Glomerular visceral epithelial cell (primary cell): Measurements from ENCODE around the gene PODN.

Experiments used
- DNase-seq: peaks from one replicate; pipeline ENCODE4 v3.0.0-alpha.2; 2016; ENCODE audit errors: extremely low spot score

Gene PODN

GRCh38 chr1:53061859-53062707, at the start of gene PODN:
TSS of gene PODN (plus strand) at chr1:53062213. CDS start at chr1:53069856, 7,643 bp downstream.
- no peak for DNase-seq

- peak; percentile 82 for DNase-seq
Observed at GRCh38 chr1:53014791-53015507, 47.1 kb upstream of the PODN start.

- DNase-seq: no peak
Observed at GRCh38 chr1:53015508-53015860, 46.5 kb upstream of the PODN start.

- no peak for DNase-seq
Observed at GRCh38 chr1:53016705-53017104, 45.3 kb upstream of the PODN start.

GRCh38 chr1:53020588-53020987, 41.4 kb upstream of the PODN start:
- DNase-seq: no peak

- DNase-seq: no peak
Observed at GRCh38 chr1:53022179-53022578, 39.8 kb upstream of the PODN start.

- DNase-seq: no peak
Observed at GRCh38 chr1:53023546-53023945, 38.5 kb upstream of the PODN start.

GRCh38 chr1:53024117-53024516, 37.9 kb upstream of the PODN start:
- no peak for DNase-seq

GRCh38 chr1:53025034-53025768, 36.8 kb upstream of the PODN start:
- DNase-seq: peak; percentile 14

GRCh38 chr1:53025769-53026112, 36.3 kb upstream of the PODN start:
- no peak for DNase-seq

GRCh38 chr1:53026254-53026653, 35.8 kb upstream of the PODN start:
- DNase-seq: no peak

- no peak for DNase-seq
Observed at GRCh38 chr1:53031732-53032131, 30.3 kb upstream of the PODN start.

- DNase-seq: no peak
Observed at GRCh38 chr1:53037159-53037558, 24.9 kb upstream of the PODN start.

- DNase-seq: no peak
Observed at GRCh38 chr1:53038566-53038965, 23.4 kb upstream of the PODN start.

GRCh38 chr1:53043271-53043670, 18.7 kb upstream of the PODN start:
- no peak for DNase-seq

- no peak for DNase-seq
Observed at GRCh38 chr1:53044926-53045325, 17.1 kb upstream of the PODN start.

GRCh38 chr1:53046930-53047329, 15.1 kb upstream of the PODN start:
- DNase-seq: peak; percentile 63

GRCh38 chr1:53047737-53048736, 14.0 kb upstream of the PODN start:
- DNase-seq: peak; percentile 54

GRCh38 chr1:53048960-53049573, 12.9 kb upstream of the PODN start:
- no peak for DNase-seq

GRCh38 chr1:53049574-53049967, 12.4 kb upstream of the PODN start:
- DNase-seq: no peak

- DNase-seq: no peak
Observed at GRCh38 chr1:53050310-53050709, 11.7 kb upstream of the PODN start.
